GM18505 (cell line): ENCODE results near the gene GOLGA6D.
"Not testable (repeated sequence)": the region's sequence is repeated elsewhere in the genome, so short reads cannot be mapped to it uniquely, and the experiment has no call there.

Experiments used
- ATAC-seq: cut with Tn5 transposase; IDR thresholded peaks from one replicate; pipeline ENCODE4 v1.9.1; 2021; ENCODE audit not compliant: unreplicated experiment
- POLR2A ChIP-seq: IDR thresholded peaks from 4 replicates; pipeline ENCODE4 v1.6.1; 2011; ENCODE audit warnings: borderline replicate concordance; ENCODE audit not compliant: insufficient read depth, insufficient read length; ENCODE audit errors: extremely low read depth

Gene GOLGA6D

DNA sequence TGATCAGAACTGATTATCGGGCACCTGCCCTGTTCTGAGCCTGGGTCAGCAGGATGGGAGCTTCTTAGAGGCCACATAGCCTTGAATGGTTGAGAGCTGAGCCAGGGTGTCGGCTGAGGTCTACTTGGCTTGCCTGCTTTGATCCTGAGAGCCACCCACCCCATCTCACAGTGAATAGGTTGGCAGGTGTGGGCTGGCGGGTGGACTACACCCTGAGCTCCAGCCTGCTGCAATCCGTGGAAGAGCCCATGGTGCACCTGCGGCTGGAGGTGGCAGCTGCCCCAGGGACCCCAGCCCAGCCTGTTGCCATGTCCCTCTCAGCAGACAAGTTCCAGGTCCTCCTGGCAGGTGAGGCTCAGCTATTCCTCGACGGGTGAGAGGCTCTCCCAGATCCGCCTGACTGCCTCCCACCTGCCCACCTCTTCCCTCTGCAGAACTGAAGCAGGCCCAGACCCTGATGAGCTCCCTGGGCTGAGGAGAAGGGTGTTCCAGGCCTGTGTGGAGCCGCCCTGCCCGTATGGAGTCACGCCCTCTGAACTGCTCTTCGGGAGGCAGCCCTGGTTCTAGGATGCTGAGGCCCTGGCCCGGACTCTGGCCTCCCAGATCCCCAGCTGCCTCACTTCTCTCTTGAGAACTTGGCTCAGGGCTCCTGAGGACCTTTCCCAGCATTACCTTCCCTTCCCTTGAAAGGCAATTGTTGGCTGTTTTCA, 57.1 kb downstream of the GOLGA6D start:
- ATAC-seq, result no peak
- TF ChIP-seq POLR2A, result no peak

DNA sequence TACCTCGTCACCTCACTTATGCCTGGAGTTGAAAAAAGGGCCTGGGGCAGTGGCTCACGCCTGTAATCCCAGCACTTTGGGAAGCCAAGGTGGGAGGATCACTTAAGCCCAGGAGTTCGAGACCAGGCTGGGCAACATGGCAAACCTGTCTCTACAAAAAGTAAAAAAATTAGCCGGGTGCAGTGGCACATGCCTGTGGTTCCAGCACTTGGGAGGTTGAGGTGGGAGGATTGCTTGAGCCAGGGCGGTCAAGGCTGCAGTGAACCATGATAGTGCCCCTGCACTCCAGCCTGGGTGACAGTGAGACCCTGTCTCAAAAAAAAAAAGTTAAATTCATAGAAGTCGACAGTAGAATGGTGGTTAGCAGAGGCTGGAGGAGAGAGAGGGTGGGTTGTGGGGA, 59.6 kb downstream of the GOLGA6D start:
- TF ChIP-seq POLR2A, result no peak

DNA sequence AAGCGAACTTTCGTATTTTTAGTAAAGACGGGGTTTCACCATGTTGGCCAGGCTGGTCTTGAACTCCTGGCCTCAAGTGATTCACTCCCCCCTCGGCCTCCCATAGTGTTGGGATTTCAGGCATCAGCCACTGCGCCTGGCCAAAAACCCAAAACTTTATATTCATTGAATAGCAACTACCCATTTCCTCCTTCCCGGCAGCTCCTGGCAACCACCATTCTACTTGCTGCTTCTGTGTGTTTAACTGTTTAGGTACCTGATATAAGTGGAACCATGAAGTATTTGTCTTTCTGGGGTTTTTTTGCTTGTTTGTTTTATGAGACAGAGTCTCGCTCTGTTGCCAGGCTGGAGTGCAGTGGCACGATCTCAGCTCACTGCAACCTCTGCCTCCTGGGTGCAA, 61.3 kb downstream of the GOLGA6D start:
- ATAC-seq, result not testable (repeated sequence)

More for the DNA sequence above, 59.6 kb downstream of the GOLGA6D start:
- ATAC-seq, result no peak
